AG09309 (cell line): ENCODE measurements around the gene ENTPD3.

Source experiments
- DNase-seq: peaks from one replicate; pipeline ENCODE4 v3.0.0-alpha.2; 2010; ENCODE audit warnings: low read depth
- H3K4me3 ChIP-seq: 2 replicates; pipeline ENCODE4 v1.5.1; 2011; ENCODE audit warnings: mild to moderate bottlenecking, low read depth, low read length, moderate library complexity; ENCODE audit not compliant: control insufficient read depth
- CTCF ChIP-seq: IDR thresholded peaks from 2 replicates; pipeline ENCODE4 v1.5.1; 2011; ENCODE audit warnings: mild to moderate bottlenecking, low read depth, low read length, inconsistent platforms; ENCODE audit not compliant: insufficient read depth, control insufficient read depth; ENCODE audit errors: missing control alignments

ENTPD3 gene

GRCh38 chr3:40387001-40387894, at the start of gene ENTPD3:
Gene ENTPD3 (plus strand): TSS chr3:40387184. CDS start chr3:40388058, 874 bp downstream.
- TF ChIP-seq CTCF, result no peak
- H3K4me3 ChIP-seq, result peak within 1 kb of the TSS; percentile 24
- DNase-seq, result no peak

GRCh38 chr3:40339871-40340270, 47.1 kb upstream of the ENTPD3 start:
- no peak overlapping the region for H3K4me3 ChIP-seq
- TF ChIP-seq CTCF, result no peak
- no peak for DNase-seq

GRCh38 chr3:40340541-40341170, 46.3 kb upstream of the ENTPD3 start:
- TF ChIP-seq CTCF, result no peak
- no peak overlapping the region for H3K4me3 ChIP-seq
- DNase-seq, result no peak

- no peak for TF ChIP-seq CTCF
- DNase-seq, result no peak
- no peak overlapping the region for H3K4me3 ChIP-seq
Measured at GRCh38 chr3:40341671-40342070, 45.3 kb upstream of the ENTPD3 start.

- no peak for DNase-seq
- TF ChIP-seq CTCF, result no peak
- H3K4me3 ChIP-seq, result no peak overlapping the region
Measured at GRCh38 chr3:40350529-40350928, 36.5 kb upstream of the ENTPD3 start.

GRCh38 chr3:40355410-40355809, 31.6 kb upstream of the ENTPD3 start:
- no peak overlapping the region for H3K4me3 ChIP-seq
- TF ChIP-seq CTCF, result no peak
- DNase-seq, result no peak
